Stomach smooth muscle (tissue), 2 donors: ENCODE data around the gene ACVR1C.

Experiments
- H3K27ac ChIP-seq: one replicate; pipeline ENCODE4 v1.7.0; 2013; ENCODE audit warnings: mild to moderate bottlenecking, low read length, inconsistent platforms
- H3K27me3 ChIP-seq, 2 donors: one replicate each; pipeline ENCODE4 v1.7.0; 2013; ENCODE audit warnings: low read length in 2 of 2; ENCODE audit not compliant: insufficient read depth in 2 of 2, control insufficient read depth in 1 of 2
- H3K36me3 ChIP-seq, 2 donors: one replicate each; pipeline ENCODE4 v1.7.0; 2013; ENCODE audit warnings: low read length in 2 of 2; ENCODE audit not compliant: control insufficient read depth in 2 of 2, insufficient read depth in 2 of 2
- H3K4me1 ChIP-seq: one replicate; pipeline ENCODE4 v1.7.0; 2013; ENCODE audit warnings: low read length; ENCODE audit not compliant: control insufficient read depth, insufficient read depth
- H3K4me3 ChIP-seq, 2 donors: one replicate each; pipeline ENCODE4 v1.7.0; 2013; ENCODE audit warnings: low read length in 2 of 2
- H3K9ac ChIP-seq, 2 donors: one replicate each; pipeline ENCODE4 v1.7.0; 2013; ENCODE audit warnings: low read length in 2 of 2, mild to moderate bottlenecking in 1 of 2
- H3K9me3 ChIP-seq, 2 donors: one replicate each; pipeline ENCODE4 v1.7.0; 2013; ENCODE audit warnings: low read length in 2 of 2; ENCODE audit not compliant: control insufficient read depth in 2 of 2
- donor health status: healthy.
- donor health status: Pancreatic carcinoma.

Gene ACVR1C

GRCh38 chr2:157479081-157480027 is 149.3 kb downstream of the ACVR1C start:
- no peak overlapping the region for H3K27ac ChIP-seq
- H3K9me3 ChIP-seq: no peaks in the 10 kb centered on the region
- no peaks in the 10 kb centered on the region for H3K27me3 ChIP-seq
- H3K36me3 ChIP-seq: no peaks in the 10 kb centered on the region
- no peak overlapping the region for H3K9ac ChIP-seq
- no peaks in the 10 kb centered on the region for H3K4me1 ChIP-seq
- H3K4me3 ChIP-seq: no peak overlapping the region

GRCh38 chr2:157477919-157478318 is 150.7 kb downstream of the ACVR1C start:
- no peaks in the 10 kb centered on the region for H3K4me1 ChIP-seq
- no peaks in the 10 kb centered on the region for H3K36me3 ChIP-seq
- no peak overlapping the region for H3K9ac ChIP-seq
- no peaks in the 10 kb centered on the region for H3K27me3 ChIP-seq
- no peaks in the 10 kb centered on the region for H3K9me3 ChIP-seq
- no peak overlapping the region for H3K27ac ChIP-seq
- no peak overlapping the region for H3K4me3 ChIP-seq

GRCh38 chr2:157476953-157477709 is 151.5 kb downstream of the ACVR1C start:
- H3K27ac ChIP-seq: no peak overlapping the region
- no peak overlapping the region for H3K4me3 ChIP-seq
- H3K27me3 ChIP-seq: no peaks in the 10 kb centered on the region
- H3K4me1 ChIP-seq: no peaks in the 10 kb centered on the region
- no peak overlapping the region for H3K9ac ChIP-seq
- H3K9me3 ChIP-seq: no peaks in the 10 kb centered on the region
- no peaks in the 10 kb centered on the region for H3K36me3 ChIP-seq
